HepG2 (cell line): Measurements from ENCODE around the gene TMCO4. TPM values are rescaled to one million over a fixed set of nuclear protein-coding genes. Genes with fewer than 3 reads are reported as not detected.
A peak's percentile ranks its signal among the peaks of the same experiment; 100 is the strongest.

ENCODE experiments used
- ATAC-seq: fragments of 200-7000 bp; cut with Tn5 transposase; 3 replicates; pipeline ENCODE4 v1.9.1; 2020; ENCODE audit warnings: mild to moderate bottlenecking, moderate library complexity
- BruUV-seq: library from RNA; stranded (reverse); fragments of 400-500 nt; replicated peaks from 2 replicates; lab custom pipeline; 2021; lab: Mats Ljungman, UMichigan
- CTCF ChIA-PET: fragments of 300-600 bp; formaldehyde crosslinking; extraction: SDS; loops from one replicate; lab custom pipeline; 2021; ENCODE audit warnings: low total read pairs, inconsistent platforms, low intra/inter-chr PET ratio; lab: Yijun Ruan, JAX
- POLR2A ChIA-PET: fragments of 350-600 bp; sonication (Branson Sonifier 250); formaldehyde crosslinking; loops from one replicate; lab custom pipeline; 2020; ENCODE audit warnings: antibody characterized with exemption, inconsistent platforms; lab: Yijun Ruan, JAX
- DNase-seq: peaks from one replicate; pipeline ENCODE4 v3.0.0-alpha.2; 2015; ENCODE audit warnings: low spot score
- FAIRE-seq: peaks from 3 replicates; lab custom pipeline; 2011; peaks lifted over from hg19 to GRCh38; lab: Jason Lieb, UNC
- H2AFZ ChIP-seq: one replicate; pipeline ENCODE4 v1.6.1; 2011; ENCODE audit warnings: low read length, inconsistent platforms
- H3K27ac ChIP-seq: fragments of 300-600 bp; 3 replicates; pipeline ENCODE4 v1.8.0; 2011; ENCODE audit warnings: mixed run types, mild to moderate bottlenecking, mixed read lengths, low read length, inconsistent platforms; ENCODE audit not compliant: insufficient read depth; ENCODE audit errors: extremely low read length
- H3K27me3 ChIP-seq, 2 experiments: fragments of 200-600 bp in 1 of 2; 2 replicates in 1 of 2; 3 replicates in 1 of 2; pipeline versions ENCODE4 v1.6.0 to v1.8.0; 2011; ENCODE audit warnings: low read length in 2 of 2, mild to moderate bottlenecking in 2 of 2, moderate library complexity in 2 of 2, inconsistent platforms in 1 of 2; ENCODE audit not compliant: insufficient read depth in 2 of 2, control insufficient read depth in 1 of 2
- H3K36me3 ChIP-seq, 2 experiments: fragments of 200-600 bp in 1 of 2; replicated peaks in 1 of 2; 2 replicates in 1 of 2; 3 replicates in 1 of 2; pipeline versions ENCODE4 v1.5.1 to v1.8.0; 2011; ENCODE audit warnings: low read length in 2 of 2, inconsistent platforms in 1 of 2; ENCODE audit not compliant: insufficient read depth in 2 of 2, control insufficient read depth in 1 of 2
- H3K4me1 ChIP-seq: 2 replicates; pipeline ENCODE4 v1.5.1; 2012; ENCODE audit warnings: low read length, inconsistent platforms; ENCODE audit not compliant: insufficient read depth
- H3K4me2 ChIP-seq: 2 replicates; pipeline ENCODE4 v1.6.0; 2011; ENCODE audit warnings: low read depth, low read length, inconsistent platforms
- H3K4me3 ChIP-seq, 3 experiments: fragments of 200-600 bp in 1 of 3; sonication (generic), shearing (Covaris generic) in 1 of 3; replicated peaks in 1 of 3; 2 replicates each; pipeline ENCODE4 v1.5.1; 2011 to 2016; ENCODE audit warnings: low read length in 3 of 3, inconsistent platforms in 2 of 3, low read depth in 2 of 3, mild to moderate bottlenecking in 2 of 3, control low read depth in 1 of 3, mixed read lengths in 1 of 3; ENCODE audit not compliant: insufficient read depth in 1 of 3
- H3K79me2 ChIP-seq: one replicate; pipeline ENCODE4 v1.6.1; 2011; ENCODE audit warnings: low read length, inconsistent platforms; ENCODE audit not compliant: insufficient read depth
- H3K9ac ChIP-seq: 2 replicates; pipeline ENCODE4 v1.6.0; 2011; ENCODE audit warnings: mild to moderate bottlenecking, low read depth, low read length, inconsistent platforms; ENCODE audit not compliant: insufficient read depth
- H3K9me3 ChIP-seq: 2 replicates; pipeline ENCODE4 v1.5.1; 2012; ENCODE audit warnings: mild to moderate bottlenecking, low read length
- H4K20me1 ChIP-seq: 2 replicates; pipeline ENCODE4 v1.6.0; 2011; ENCODE audit warnings: inconsistent platforms, mild to moderate bottlenecking, low read length, moderate library complexity; ENCODE audit not compliant: insufficient read depth
- CTCF ChIP-seq: sonication (generic); formaldehyde crosslinking; IDR thresholded peaks from 2 replicates; pipeline ENCODE4 v1.5.0; 2020; ENCODE audit warnings: mild to moderate bottlenecking, missing genetic modification reagents, moderate library complexity
- HES4 ChIP-seq: sonication (generic); formaldehyde crosslinking; IDR thresholded peaks from 2 replicates; pipeline ENCODE4 v1.9.0; 2021; ENCODE audit warnings: mild to moderate bottlenecking, missing genetic modification reagents, borderline replicate concordance
- WGBS: methylation state at CpG from one replicate; pipeline ENCODE4 v1.1.6; 2017; ENCODE audit warnings: low lambda C conversion rate; 5-methylcytosine and 5-hydroxymethylcytosine counted together
- in situ Hi-C: cut with HindIII; loops from 2 replicates; pipeline ENCODE4 v1.10.0; 2017; ENCODE audit warnings: low pct_unique_long_range_greater_than_20kb; ENCODE audit not compliant: extremely low pct_ligation_motif_present
- intact Hi-C: fragments of 100-400 bp; cut with micrococcal nuclease; formaldehyde crosslinking; loops from one replicate; pipeline ENCODE4 v1.10.0; 2022; ENCODE audit not compliant: unreplicated experiment
- polyA plus RNA-seq, 8 experiments: library from polyadenylated mRNA; depleted of rRNA in 3 of 8; stranded (reverse) in 7 of 8; unstranded in 1 of 8; fragments of >200 nt; fragmentation: Illumina TruSeq in 4 of 8; extraction: Trizol in 4 of 8; gene quantifications; 2 replicates each; pipeline versions ENCODE4 v1.2.1 to v1.2.3, GENCODE V29; 2011 to 2016; ENCODE audit warnings: low read depth in 4 of 8, missing spikeins in 1 of 8, mixed read lengths in 1 of 8; ENCODE audit not compliant: insufficient read depth in 1 of 8
- total RNA-seq, 5 experiments: library from RNA; depleted of rRNA; stranded (reverse); fragments of >200 nt; fragmentation: Illumina TruSeq; extraction: Trizol; gene quantifications; 2 replicates each; pipeline ENCODE4 v1.2.3, GENCODE V29; 2016; ENCODE audit warnings: low read depth in 1 of 5
- TF ChIP-seq, protein P1 (sequence below): sonication (generic); formaldehyde crosslinking; IDR thresholded peaks from 2 replicates; pipeline ENCODE4 v1.4.0; 2020; ENCODE audit warnings: mild to moderate bottlenecking, missing genetic modification reagents

The TMCO4 gene
- total and polyA plus RNA-seq, 2 of the 13 experiments (the other 11 are each of a cell fraction or from before 2014, with no cell fraction given), result 2.1 to 4.1 TPM

DNA sequence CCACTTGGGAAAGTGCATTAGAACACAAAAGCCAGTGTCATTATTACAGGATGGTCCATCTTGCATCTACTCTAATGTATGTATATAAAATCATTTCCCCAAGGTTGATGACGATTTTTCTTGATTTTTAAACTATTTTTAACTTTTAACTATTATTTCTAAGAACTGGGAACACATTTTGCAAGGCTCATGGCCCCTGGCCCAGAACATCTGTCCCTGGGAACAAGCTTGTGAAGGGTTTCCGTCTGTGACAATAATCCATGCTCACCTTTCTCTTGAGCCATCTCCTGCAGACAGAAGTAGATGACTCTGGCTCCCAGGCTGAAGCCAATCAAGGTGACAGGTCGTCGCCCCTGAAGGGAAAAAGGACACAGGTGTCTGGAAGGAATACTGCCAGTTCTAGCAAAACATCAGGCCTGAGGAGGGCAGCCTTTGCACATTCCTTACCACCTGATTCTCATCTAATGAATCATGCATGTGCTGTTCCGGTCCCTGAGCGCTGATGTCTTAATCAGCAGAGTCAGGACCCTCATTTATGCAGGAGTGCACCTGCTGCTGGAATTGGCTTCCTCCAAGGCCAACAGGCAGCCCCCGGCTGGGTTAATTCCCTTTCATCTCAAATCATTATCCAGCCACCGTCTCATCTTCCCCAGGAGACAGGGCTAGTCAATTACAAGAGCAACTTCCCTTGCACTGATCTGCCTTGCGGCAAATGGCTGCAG, 62.5 kb downstream of the TMCO4 start:
- Histone ChIP-seq H2AFZ (no peak overlapping the region), H4K20me1 (no peaks in the 10 kb centered on the region), H3K79me2 (no peaks in the 10 kb centered on the region), H3K4me1 (no peaks in the 10 kb centered on the region), H3K4me2 (no peak overlapping the region), H3K9me3 (no peaks in the 10 kb centered on the region), H3K27ac (no peak overlapping the region), H3K27me3 (no peaks in the 10 kb centered on the region), H3K36me3 (no peaks in the 10 kb centered on the region), H3K4me3 (no peak overlapping the region), H3K9ac (no peak overlapping the region)
- POLR2A ChIA-PET, result no interaction called here
- intact Hi-C loops (no loop called here), in situ Hi-C loops (no loop called here)
- no TSS peak for BruUV-seq
- ATAC-seq, result no peak
- no peak for FAIRE-seq
- TF ChIP-seq, protein P1, sequence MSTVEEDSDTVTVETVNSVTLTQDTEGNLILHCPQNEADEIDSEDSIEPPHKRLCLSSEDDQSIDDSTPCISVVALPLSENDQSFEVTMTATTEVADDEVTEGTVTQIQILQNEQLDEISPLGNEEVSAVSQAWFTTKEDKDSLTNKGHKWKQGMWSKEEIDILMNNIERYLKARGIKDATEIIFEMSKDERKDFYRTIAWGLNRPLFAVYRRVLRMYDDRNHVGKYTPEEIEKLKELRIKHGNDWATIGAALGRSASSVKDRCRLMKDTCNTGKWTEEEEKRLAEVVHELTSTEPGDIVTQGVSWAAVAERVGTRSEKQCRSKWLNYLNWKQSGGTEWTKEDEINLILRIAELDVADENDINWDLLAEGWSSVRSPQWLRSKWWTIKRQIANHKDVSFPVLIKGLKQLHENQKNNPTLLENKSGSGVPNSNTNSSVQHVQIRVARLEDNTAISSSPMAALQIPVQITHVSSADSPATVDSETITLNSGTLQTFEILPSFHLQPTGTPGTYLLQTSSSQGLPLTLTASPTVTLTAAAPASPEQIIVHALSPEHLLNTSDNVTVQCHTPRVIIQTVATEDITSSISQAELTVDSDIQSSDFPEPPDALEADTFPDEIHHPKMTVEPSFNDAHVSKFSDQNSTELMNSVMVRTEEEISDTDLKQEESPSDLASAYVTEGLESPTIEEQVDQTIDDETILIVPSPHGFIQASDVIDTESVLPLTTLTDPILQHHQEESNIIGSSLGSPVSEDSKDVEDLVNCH (CRISPR knock-in tag), result no peak
- TF ChIP-seq HES4 (CRISPR knock-in tag), result no peak
- 0 out of 2 replicates have a peak, but pooled peaks have one; percentile 14 for TF ChIP-seq CTCF (CRISPR knock-in tag)
- DNase-seq, result no peak
- CTCF ChIA-PET, result no interaction called here
- WGBS, result 67% methylated on average over 9 of the region's 9 CpGs
